ENCODE results near the gene ING3.
"Not testable (repeated sequence)": the region's sequence is repeated elsewhere in the genome, so short reads cannot be mapped to it uniquely, and the experiment has no call there.

ING3 gene

GRCh38 chr7:121002048-121002756, 51.6 kb downstream of the ING3 start:
- DNase-seq (ENCODE audit: low read depth) = no peak

- no peak for DNase-seq (ENCODE audit: low read depth)
Measured at GRCh38 chr7:121002757-121003200, 52.2 kb downstream of the ING3 start.

- DNase-seq (ENCODE audit: low read depth) = no peak
Measured at GRCh38 chr7:121003986-121004685, 53.6 kb downstream of the ING3 start.

DNA sequence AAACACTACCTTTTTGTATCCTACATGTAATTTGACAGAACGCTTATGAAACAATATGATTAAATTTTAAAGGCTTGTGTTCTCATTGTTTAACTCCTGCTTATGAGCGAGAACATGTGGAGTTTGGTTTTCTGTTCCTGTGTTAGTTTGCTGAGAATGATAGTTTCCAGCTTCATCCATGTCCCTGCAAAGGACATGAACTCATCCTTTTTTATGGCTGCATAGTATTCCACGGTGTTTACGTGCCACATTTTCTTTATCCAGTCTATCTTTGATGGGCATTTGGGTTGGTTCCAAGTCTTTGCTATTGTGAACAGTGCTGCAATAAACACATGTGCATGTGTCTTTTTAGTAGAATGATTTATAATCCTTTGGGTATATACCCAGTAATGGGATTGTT, 54.5 kb downstream of the ING3 start:
- DNase-seq (ENCODE audit: low read depth) = not testable (repeated sequence)

- no peak for DNase-seq (ENCODE audit: low read depth)
Measured at GRCh38 chr7:121005996-121006584, 55.5 kb downstream of the ING3 start.

- no peak for DNase-seq (ENCODE audit: low read depth)
Measured at GRCh38 chr7:121006711-121007315, 56.2 kb downstream of the ING3 start.

- no peak for DNase-seq (ENCODE audit: low read depth)
Measured at GRCh38 chr7:121008816-121009215, 58.2 kb downstream of the ING3 start.

DNA sequence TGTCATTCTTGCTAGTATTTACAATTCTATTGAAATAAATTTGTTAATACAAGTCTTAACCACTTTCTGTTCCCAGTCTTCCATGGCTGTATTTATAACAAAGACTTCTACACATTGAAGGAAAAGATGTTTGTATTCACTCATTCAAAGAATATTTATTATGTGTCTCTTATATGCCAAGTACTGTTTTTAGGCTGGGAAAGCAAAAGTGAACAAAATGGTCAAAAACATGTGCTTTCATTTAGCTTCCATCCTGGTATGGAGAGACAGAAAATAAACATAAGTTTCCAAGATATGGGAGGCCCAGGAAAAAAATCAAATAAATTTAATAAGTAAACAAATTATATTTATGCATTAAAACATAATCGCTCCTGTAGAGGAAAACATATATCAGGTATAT, 60.8 kb downstream of the ING3 start:
- no peak for DNase-seq (ENCODE audit: low read depth)

DNA sequence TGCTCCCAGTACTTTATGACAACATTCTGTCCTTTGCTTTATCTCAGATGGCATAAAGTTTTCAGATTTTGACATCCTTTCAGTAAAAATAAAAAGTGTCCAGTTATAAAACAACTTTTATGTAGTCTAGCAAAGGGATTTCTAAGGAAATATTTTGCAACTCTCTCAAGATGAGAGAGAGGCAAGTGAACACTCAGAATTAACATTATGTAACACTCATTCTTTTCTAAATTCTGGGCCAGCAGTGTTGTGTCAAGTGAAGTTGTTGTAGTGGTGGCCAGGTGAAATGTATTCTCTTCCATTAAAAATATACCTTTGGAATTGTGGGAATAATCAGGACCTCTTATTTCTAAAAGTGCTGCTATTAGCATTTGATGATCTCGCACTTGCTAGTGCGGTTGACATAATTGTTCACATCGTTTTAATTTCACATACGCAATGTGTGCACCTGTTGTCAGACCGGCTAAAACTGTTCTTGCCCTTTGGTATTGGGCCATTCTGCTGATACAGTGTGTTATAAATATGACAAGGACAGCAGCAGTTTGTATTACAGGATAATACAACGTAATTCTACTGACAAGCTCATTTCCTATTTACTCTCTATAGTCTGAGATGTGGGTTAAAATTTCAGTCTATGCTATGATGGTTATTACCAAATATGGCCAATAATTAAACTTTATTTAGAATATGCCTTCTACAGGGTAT, 61.7 kb downstream of the ING3 start:
- DNase-seq (ENCODE audit: low read depth) = no peak

- no peak for DNase-seq (ENCODE audit: low read depth)
Measured at GRCh38 chr7:121012919-121013318, 62.3 kb downstream of the ING3 start.

- DNase-seq (ENCODE audit: low read depth) = no peak
Measured at GRCh38 chr7:121015560-121015959, 65.0 kb downstream of the ING3 start.

DNA sequence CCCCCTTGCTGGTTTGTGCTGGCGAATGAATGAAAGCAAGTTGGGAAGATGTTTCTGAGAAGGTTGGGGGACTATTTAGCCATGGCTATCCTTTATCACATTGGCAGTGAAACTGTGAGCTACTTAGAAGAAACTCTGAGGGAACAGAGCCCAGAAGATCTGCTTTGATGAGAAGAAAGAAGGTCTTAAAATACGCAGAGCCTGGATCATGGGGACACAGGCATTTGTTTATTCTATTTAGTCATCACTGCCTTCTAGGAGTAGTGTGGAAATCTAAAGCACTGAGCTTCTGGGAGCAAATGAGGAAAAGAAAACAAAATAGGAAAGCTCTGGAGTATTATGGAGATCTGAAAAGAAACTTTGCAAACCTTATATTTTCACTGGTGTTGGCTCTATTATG, 66.4 kb downstream of the ING3 start:
- no peak for DNase-seq (ENCODE audit: low read depth)

GRCh38 chr7:121017586-121017985, 67.0 kb downstream of the ING3 start:
- DNase-seq (ENCODE audit: low read depth) = no peak

DNA sequence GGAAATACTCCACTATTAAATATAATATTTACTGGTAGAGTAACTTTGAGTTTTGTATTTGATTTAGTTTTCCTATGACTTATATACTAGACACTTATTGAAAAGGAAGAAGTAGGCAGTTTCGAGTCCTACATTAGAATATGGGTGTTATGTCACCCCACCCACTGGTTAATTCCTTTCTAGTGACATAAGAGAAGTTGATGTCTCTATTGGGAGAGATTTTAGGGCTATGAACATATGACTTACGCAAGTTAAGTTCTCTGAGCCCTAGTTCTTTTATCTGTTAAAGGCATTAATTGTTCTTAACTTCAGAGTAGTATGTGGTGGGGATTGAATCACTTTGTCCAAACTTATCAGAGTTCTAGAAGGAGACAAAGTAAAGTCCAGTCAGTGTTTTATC, 68.4 kb downstream of the ING3 start:
- no peak for DNase-seq (ENCODE audit: low read depth)

- DNase-seq (ENCODE audit: low read depth) = no peak
Measured at GRCh38 chr7:121020249-121020988, 69.8 kb downstream of the ING3 start.

GRCh38 chr7:121020989-121021969, 70.7 kb downstream of the ING3 start:
- no peak for DNase-seq (ENCODE audit: low read depth)

DNA sequence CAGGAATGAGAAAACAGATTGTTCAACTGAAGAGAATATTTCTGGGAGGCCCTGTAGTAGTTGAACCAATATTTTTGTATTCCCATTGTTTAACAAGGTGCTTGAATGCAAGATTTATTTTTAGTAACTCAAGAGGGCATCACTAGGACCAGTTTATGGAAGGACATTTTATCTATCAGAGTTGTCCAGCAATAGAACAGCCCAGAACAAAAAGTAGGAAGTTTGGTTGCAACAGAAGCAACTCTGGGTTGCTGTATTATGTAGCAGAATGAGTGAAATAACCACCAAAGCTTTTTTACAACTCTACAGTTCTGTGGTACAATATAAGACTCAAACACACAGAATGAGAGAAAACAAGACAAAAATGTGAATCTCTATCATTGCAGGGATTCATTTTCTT, 72.6 kb downstream of the ING3 start:
- no peak for DNase-seq (ENCODE audit: low read depth)

GRCh38 chr7:121023683-121024511, 73.3 kb downstream of the ING3 start:
- DNase-seq (ENCODE audit: low read depth) = no peak

DNA sequence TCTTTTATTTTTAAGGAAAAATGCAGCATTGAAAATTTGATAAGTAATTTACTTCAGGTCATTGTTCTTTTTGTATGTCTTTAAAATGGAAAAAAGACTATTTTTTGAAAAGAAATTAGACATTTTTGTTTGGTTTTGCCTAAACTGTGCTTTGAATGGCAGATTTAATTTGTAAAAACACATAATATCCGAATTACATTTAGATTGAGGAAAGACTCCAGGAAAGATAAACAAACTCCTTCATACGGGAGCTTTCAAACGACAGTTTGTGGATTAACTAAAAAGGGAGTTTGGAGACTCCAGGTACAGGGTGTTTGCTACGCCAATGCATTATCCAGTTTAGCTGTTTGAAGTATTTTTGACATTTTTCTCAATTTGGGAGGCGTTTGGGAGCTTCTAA, 74.0 kb downstream of the ING3 start:
- DNase-seq (ENCODE audit: low read depth) = no peak

Data from GM04504 (cell line).